ENCODE data around the gene USP40.
A peak's percentile ranks its signal among the peaks of the same experiment; 100 is the strongest.

USP40 gene

DNA sequence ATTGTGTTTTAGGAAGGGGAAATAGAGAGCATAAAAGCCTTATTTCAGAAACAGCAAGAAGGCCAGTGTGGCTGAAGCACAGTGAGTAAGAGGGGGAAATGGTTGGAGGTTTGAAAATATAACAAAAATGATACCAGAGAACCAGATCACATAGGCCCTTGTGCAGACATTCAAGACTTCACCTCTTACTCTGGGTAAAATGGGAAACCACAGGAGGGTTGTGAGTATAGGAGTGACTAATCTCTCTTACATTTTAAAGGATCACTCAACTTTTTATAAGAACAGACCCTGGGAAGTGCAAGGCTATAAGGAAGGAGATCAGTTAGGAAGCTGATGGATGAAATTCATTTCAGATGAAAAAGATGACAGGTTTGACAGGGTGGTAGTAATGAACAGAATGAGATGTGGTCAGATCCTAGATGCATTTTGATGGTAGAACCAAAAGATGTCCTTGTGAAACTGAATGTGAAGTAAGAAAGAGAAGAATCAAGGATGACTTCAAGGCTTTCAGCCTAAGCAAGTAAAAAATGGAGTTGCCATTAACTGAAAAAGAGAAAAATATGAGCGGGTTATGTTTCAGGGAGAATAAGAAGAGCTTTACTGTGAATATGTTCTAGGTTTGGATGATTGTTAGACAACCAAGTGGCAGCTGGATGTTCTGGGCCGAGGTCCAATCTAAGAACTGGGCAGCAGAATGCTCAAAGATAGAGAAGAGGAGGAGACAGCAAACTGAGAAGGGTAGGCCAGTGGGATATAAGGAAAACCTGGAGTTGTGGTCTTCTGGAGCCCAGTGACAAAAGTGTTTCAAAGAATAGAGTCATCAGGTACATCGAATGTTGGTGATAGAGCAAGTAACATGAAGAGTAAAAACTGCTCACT, 65.1 kb downstream of the USP40 start:
- DNase-seq: peak in 5 of 56 donors; percentile 5 to 30 (median 21)

DNA sequence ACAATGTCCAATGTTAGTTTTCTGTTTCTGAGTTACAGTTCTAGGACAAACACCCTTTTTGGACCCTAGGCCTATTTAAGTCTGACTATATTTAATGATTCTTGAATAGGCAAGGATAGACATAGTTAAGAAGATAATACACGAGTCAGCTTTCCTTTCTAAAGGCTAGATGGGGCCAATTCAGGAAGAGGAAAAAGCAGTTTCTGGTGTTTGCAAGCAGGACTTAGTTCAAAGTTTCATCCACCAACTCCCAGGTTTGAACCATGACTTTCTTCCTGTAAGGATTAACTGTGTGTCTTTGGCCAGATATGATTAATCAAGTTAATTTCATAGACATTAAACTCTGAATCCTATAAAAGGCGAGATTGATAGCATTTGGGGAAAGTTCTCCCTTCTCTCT, 66.7 kb downstream of the USP40 start:
- DNase-seq: no peak

GRCh38 chr2:233498126-233498525, 68.5 kb downstream of the USP40 start:
- no peak for DNase-seq

- no peak for DNase-seq
Measured at GRCh38 chr2:233497692-233498091, 68.9 kb downstream of the USP40 start.

GRCh38 chr2:233495503-233496496, 70.8 kb downstream of the USP40 start:
- DNase-seq: no peak

DNA sequence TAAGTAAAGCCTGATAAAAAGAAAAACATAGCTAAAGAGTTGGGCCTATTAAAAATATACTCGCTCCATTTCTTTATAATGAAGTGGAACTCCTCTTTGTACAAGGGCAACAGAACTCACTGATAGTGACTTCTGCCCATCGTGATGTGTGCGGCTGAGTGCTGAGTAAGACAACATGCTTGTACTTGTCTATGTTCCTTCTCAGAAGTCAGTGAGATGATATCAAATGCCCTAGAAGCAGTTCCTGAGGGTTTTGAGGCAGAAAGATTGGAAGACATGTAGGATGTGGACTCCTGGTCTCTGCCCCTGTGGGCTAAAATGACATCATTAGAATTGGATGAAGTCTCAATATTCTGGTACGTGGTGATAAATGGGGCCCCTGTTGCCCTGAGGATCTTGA, 73.8 kb downstream of the USP40 start:
- DNase-seq: no peak

DNA sequence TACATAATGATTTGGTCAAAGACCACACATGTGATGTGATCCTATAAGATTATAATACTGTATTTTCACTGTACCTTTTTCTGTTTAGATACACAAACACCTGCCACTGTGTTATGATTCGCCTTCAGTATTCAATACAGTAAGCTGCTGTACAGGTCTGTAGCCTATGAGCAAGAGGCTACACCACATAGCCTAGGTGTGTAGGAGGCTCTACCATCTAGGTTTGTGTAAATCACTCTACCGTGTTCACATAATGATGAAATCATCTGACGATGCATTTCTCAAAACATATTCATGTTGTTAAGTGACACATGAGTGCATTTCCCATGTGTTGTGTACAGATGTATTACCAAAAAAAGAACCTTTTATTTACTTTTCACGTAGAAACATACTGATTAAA, 74.5 kb downstream of the USP40 start:
- no peak for DNase-seq

- no peak for DNase-seq
Measured at GRCh38 chr2:233491326-233491725, 75.3 kb downstream of the USP40 start.

DNA sequence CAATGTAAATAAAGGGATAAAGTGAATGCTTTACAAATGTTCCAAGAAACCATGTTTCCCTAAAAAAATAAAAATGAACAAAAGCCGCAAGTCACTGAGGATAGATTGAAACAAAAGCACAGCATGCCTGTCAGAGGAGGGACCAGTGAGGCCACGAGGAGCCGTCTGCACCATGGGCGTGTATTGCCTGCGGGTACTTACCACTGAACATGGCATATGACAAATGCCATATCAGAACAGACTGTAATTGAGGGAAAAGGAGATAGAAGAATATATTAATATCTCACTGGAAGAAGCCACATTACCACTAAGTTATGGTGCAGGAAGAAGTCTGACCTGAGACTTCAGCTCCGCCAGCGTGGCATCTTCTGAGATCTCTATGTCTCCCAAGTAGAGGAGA, 75.8 kb downstream of the USP40 start:
- DNase-seq: no peak

GRCh38 chr2:233489666-233490065, 76.9 kb downstream of the USP40 start:
- DNase-seq: peak in 11 of 56 donors; percentile 25 to 68 (median 32)

GRCh38 chr2:233489143-233489542, 77.4 kb downstream of the USP40 start:
- no peak for DNase-seq

DNA sequence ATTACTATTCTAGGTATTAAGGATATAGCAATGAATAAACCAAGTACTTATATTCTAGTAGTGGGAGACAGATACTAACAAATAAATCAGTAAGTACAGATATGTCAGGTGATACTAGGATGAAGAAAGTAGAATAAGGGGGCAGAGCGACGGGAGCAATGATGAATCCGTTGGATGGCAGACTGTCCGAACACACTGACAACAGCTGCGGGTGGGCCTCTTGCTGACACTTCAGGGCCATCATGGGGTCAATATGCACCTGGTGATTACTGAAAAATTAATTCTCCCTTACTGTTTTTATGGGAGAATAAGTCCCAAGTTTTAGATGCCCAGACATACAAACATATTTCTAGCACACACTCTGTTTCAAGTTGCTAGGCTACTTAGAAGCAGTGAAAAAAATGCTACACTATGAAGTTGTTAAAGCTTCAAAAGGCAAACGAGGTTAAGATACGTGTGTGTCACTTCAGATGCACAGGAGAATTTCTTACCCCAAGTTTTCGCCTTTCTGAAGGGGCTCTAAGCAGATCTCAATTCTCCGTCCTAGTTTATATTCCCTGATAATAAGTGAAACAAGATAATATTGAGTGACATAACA, 78.7 kb downstream of the USP40 start:
- DNase-seq: no peak

DNA sequence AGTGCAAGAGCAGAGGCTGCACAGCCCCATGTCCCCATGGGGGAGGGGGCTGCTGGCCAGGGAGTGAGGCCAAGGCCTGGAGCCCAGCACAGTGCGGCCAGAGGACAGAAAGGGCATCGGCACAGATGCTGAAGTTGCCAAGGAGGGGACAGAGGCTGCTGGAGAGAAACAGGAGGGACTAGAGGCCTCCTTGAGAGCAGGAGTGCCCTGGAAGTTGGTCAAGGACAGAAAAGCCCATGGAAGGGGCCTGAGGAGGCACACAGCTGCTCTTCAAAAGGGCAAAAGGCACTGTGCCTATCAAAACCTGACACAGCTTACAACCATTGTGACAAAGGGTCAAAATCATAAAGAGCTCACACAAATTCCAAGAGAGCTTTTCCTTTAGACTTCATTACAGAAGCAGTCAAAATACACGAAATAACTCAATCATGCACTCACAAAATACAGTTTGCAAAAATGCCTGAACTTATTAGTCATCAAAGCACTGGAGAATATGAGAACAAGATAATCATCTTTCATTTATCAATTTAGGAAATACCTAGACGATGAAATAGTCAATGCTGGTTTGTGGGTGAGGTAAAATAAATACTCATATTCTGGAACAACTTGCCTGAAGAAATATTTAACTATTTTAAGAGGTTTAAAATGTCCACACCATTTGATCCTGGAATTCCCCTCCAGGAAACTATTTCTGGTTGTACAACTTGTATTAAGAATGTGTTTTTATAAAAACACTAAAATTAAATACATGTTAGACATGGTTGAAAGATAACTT, 79.6 kb downstream of the USP40 start:
- no peak for DNase-seq

DNA sequence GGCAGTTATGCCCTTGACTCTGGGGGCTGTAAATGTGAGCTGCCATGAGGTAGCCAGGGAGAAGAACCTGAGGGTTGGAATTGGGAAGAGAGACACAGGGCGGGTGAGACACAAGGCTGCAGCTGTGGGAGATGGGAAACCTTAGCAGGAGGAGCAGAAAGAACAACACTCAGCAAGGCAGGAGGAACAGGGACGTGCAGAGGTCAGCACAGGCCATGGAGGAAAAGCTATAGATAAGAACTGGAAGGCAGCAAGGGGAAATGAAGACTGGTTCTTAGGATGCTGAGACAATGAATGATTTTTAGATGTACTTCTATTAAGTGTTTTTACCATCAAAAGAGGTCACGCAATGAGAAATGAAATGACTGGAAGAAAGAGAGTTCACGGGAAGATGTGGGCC, 80.2 kb downstream of the USP40 start:
- no peak for DNase-seq

DNA sequence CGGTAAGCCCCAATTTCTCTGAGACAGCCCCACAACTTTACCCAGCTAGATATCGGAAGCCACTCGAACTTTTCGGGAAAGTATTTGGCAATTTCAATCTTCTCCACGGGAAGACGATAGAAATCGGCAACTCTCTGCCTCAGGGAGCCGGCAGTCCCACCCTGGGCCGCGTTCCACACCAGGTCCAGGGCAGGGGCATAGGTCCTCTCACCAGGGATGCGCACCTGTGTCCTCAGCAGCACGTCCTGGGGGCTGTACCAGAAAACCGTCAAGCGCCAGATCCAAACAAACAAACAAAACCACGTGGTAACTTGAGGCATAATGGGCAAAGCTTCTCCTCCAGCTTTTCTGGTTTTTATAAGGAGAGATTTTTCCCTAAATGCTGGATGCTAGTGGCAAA, 80.9 kb downstream of the USP40 start:
- DNase-seq: no peak

- DNase-seq: no peak
Measured at GRCh38 chr2:233482616-233483015, 84.0 kb downstream of the USP40 start.

DNA sequence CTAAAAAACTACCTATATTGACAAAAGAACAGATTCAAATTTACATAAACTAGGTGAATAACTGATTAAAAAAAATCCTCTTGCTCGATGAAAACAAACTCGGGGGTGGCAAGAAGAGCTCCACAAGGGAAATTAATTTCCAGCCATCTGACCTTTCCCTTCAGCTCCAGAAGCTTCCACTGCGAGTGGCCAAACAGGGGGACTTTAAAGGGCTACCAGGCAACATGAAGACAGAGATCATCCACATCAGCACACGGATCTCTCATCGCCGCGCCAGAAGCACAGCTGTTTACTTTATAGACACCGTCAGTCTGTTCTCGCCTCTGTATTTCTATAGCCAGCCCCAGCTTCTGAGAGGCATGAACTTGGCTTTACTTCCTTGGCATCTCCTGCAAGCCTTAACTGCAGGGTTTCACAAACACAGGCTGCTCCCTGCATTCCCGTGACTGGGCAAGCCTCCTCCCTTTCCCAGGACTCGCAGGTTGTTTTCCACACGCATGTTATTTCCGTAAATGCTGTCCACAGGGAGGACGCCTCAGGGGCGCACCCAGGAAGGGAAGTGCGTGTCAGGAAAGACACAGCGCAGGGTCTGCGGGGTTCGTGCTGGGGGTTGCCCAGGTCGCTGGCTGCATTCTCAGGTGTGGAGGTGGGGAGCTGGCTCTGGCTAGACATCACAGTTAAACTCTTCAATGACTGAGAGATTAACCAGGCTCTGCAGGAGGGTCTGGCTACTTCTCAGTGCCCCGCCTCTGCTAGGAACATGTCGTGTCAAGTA, 85.0 kb downstream of the USP40 start:
- DNase-seq: no peak

GRCh38 chr2:233480490-233481202, 85.9 kb downstream of the USP40 start:
- DNase-seq: peak in 3 of 56 donors; percentile 26 to 45 (median 36)
